Gastrocnemius medialis (tissue), 4 donors: ENCODE data around the gene LINGO4. TPM values are rescaled to one million over a fixed set of nuclear protein-coding genes. Genes with fewer than 3 reads are reported as not detected.

ENCODE experiments used
- ATAC-seq, 2 donors: fragments of 150-250 bp; one replicate each; pipeline ENCODE4 v1.9.1; 2016
- DNase-seq, 2 donors: peaks; one replicate each; pipeline ENCODE4 v3.0.0-alpha.2; 2019
- H3K27ac ChIP-seq, 4 donors: fragments of 200-600 bp; sonication (generic); 1 replicate in 1 of 4; 2 replicates in 3 of 4; pipeline ENCODE4 v1.5.1; 2016 to 2018; ENCODE audit warnings: mild to moderate bottlenecking in 2 of 4, moderate library complexity in 1 of 4
- H3K27me3 ChIP-seq, 3 donors: fragments of 200-600 bp; sonication (generic) in 2 of 3; 1 replicate in 1 of 3; 2 replicates in 2 of 3; pipeline versions ENCODE4 v1.5.1 to v1.6.0; 2016 to 2019; ENCODE audit warnings: mild to moderate bottlenecking in 1 of 3, moderate library complexity in 1 of 3
- H3K36me3 ChIP-seq, 2 donors: fragments of 200-600 bp; sonication (generic) in 1 of 2; one replicate each; pipeline ENCODE4 v1.5.1; 2017 to 2018
- H3K4me1 ChIP-seq, 2 donors: fragments of 200-600 bp; sonication (generic) in 1 of 2; one replicate each; pipeline ENCODE4 v1.5.1; 2016 to 2017; ENCODE audit warnings: mild to moderate bottlenecking in 2 of 2
- H3K4me3 ChIP-seq, 4 donors: fragments of 200-600 bp; sonication (generic) in 3 of 4; 1 replicate in 1 of 4; 2 replicates in 3 of 4; pipeline ENCODE4 v1.5.1; 2016 to 2019; ENCODE audit warnings: mild to moderate bottlenecking in 2 of 4
- H3K9me3 ChIP-seq, 3 donors: fragments of 200-600 bp; sonication (generic) in 2 of 3; 1 replicate in 1 of 3; 2 replicates in 2 of 3; pipeline ENCODE4 v1.5.1; 2016 to 2019
- CTCF ChIP-seq, 5 experiments: fragments of 450-650 bp in 3 of 5; fragments of 200-600 bp in 2 of 5; sonication (generic) in 2 of 5; IDR thresholded peaks in 4 of 5; conservative IDR thresholded peaks in 1 of 5; 1 replicate in 4 of 5; 2 replicates in 1 of 5; pipeline ENCODE4 v1.5.1; 2016 to 2019; ENCODE audit warnings: antibody characterized with exemption in 5 of 5, mild to moderate bottlenecking in 3 of 5, moderate library complexity in 3 of 5
- POLR2A ChIP-seq, 2 donors: fragments of 450-650 bp; IDR thresholded peaks; one replicate each; pipeline ENCODE4 v1.6.1; 2017; ENCODE audit warnings: antibody characterized with exemption in 2 of 2, mild to moderate bottlenecking in 2 of 2, moderate library complexity in 2 of 2
- in situ Hi-C, 4 donors: fragments of 200-750 bp; cut with MboI; loops; one replicate each; pipeline versions ENCODE4 v1.15.0 to v1.8.0; 2017; ENCODE audit warnings: low sequenced_read_pairs in 4 of 4
- intact Hi-C: fragments of 100-400 bp; cut with DNase I; formaldehyde crosslinking; loops from one replicate; pipeline ENCODE4 v1.15.1; 2023; ENCODE audit warnings: low total_unique reads
- total RNA-seq, 4 donors: library from RNA; depleted of rRNA; stranded (reverse); fragments of >200 nt; gene quantifications; one replicate each; pipeline versions ENCODE4 v1.1.0 to v1.2.3, GENCODE V29; 2016

The LINGO4 gene
- total RNA-seq, 4 donors from 2014 or later: 4.2 to 24.5 (median 14.3) TPM

DNA sequence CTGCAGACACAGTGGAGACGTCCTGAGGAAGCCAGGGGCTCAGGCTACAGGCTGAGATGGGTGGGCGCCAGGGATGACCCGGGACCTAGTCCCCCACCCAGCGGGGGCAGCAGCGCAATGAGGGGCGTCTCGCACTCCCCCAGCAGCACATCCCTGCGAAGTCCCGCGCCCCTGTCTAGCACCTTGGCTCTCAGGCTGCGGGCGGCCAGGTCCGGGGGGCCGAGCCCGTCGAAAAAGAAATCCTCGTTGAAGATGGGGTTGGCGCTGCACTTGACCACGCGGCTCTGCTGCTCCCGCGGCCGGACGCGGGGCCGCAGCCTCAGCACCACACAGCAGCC is 32.6 kb upstream of the LINGO4 start:
- no peaks in the 10 kb centered on the region for H3K9me3 ChIP-seq
- H3K36me3 ChIP-seq: no peaks in the 10 kb centered on the region
- peak overlapping the region; percentile 4 to 56 (median 43) for H3K4me3 ChIP-seq
- ATAC-seq: no peak
- peaks cover 21 to 30% (median 26%) of the 10 kb centered on the region in 3 donors for H3K27me3 ChIP-seq
- TF ChIP-seq POLR2A (IDR thresholded peaks at IDR 0.05) (no peak), CTCF (IDR thresholded peaks at IDR 0.05 in 4 of 5, conservative IDR thresholded peaks at IDR 0.05 in 1 of 5) (no peak)
- H3K27ac ChIP-seq: no peak overlapping the region
- H3K4me1 ChIP-seq: peaks cover 18 to 19% of the 10 kb centered on the region in 2 donors
- in situ Hi-C loops: loop anchor here (10.0 to 25.0 kb wide), 3 partner anchors 226 to 251 kb away; partner anchors contain the start of gene SNX27 (in 1 of the 4)
- DNase-seq: no peak
- intact Hi-C loops: loop anchor here (2.0 to 10.0 kb wide), 4 partner anchors 103 to 1797 kb away; partner anchors contain the start of genes CHTOP and RIIAD1

DNA sequence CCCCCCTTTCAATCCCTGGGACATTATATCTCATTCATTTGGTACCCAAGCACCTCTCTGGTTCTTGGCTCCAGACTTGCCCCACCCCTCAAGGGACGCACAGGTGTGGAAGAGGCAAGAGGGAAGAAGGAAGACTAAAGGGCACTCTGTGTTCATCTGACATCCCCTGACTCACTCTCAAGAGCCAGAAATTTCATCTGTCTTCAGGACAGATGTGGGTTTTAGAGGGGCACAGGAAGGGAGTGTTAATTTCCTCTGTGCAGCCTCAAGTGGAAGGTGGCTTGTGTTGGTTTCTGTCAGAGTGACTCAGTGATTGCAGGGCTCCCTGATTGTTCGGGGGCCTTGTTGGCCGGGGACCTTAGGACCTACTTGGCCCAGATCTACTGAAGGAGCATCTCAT is 32.0 kb upstream of the LINGO4 start:
- Histone ChIP-seq H3K36me3 (no peaks in the 10 kb centered on the region), H3K27ac (no peak overlapping the region), H3K4me3 (no peak overlapping the region), H3K4me1 (peaks cover 22 to 23% of the 10 kb centered on the region in 2 donors), H3K9me3 (no peaks in the 10 kb centered on the region), H3K27me3 (peaks cover 21 to 30% (median 26%) of the 10 kb centered on the region in 3 donors)
- TF ChIP-seq CTCF (IDR thresholded peaks at IDR 0.05 in 4 of 5, conservative IDR thresholded peaks at IDR 0.05 in 1 of 5) (no peak), POLR2A (IDR thresholded peaks at IDR 0.05) (no peak)
- in situ Hi-C loops: loop anchor here (10.0 to 25.0 kb wide), 3 partner anchors 225 to 250 kb away; partner anchors contain the start of gene SNX27 (in 1 of the 4)
- ATAC-seq: no peak
- intact Hi-C loops: loop anchor here (2.0 to 10.0 kb wide), 4 partner anchors 102 to 1798 kb away; partner anchors contain the start of genes CHTOP and RIIAD1
- no peak for DNase-seq

GRCh38 chr1:151835596-151835995 is 30.4 kb upstream of the LINGO4 start:
- Histone ChIP-seq H3K36me3 (no peaks in the 10 kb centered on the region), H3K27me3 (peaks cover 21 to 27% (median 26%) of the 10 kb centered on the region in 3 donors), H3K9me3 (no peaks in the 10 kb centered on the region), H3K27ac (no peak overlapping the region), H3K4me1 (peaks cover 27% of the 10 kb centered on the region in 2 donors), H3K4me3 (no peak overlapping the region)
- DNase-seq: no peak
- intact Hi-C loops (loop anchor here (5.0 to 10.0 kb wide), 2 partner anchors 113 to 1799 kb away; partner anchors contain the start of genes CHTOP and RIIAD1), in situ Hi-C loops (loop anchor here (10.0 to 25.0 kb wide), 3 partner anchors 223 to 248 kb away; partner anchors contain the start of gene SNX27 (in 1 of the 4))
- TF ChIP-seq CTCF (IDR thresholded peaks at IDR 0.05 in 4 of 5, conservative IDR thresholded peaks at IDR 0.05 in 1 of 5) (no peak), POLR2A (IDR thresholded peaks at IDR 0.05) (no peak)
- no peak for ATAC-seq

GRCh38 chr1:151834239-151834638 is 29.0 kb upstream of the LINGO4 start:
- peak overlapping the region in 3 of 4 donors; percentile 98 to 99 (median 99) for H3K27ac ChIP-seq
- in situ Hi-C loops (loop anchor here (10.0 to 25.0 kb wide), 3 partner anchors 222 to 247 kb away; partner anchors contain the start of gene SNX27 (in 1 of the 4)), intact Hi-C loops (loop anchor here (5.0 to 10.0 kb wide), 4 partner anchors 292 to 1801 kb away; partner anchors contain the start of genes CHTOP, TUFT1 and ZNF687)
- H3K4me3 ChIP-seq: no peak overlapping the region
- peaks cover 10 to 17% (median 15%) of the 10 kb centered on the region in 3 donors for H3K27me3 ChIP-seq
- no peak for ATAC-seq
- TF ChIP-seq POLR2A (IDR thresholded peaks at IDR 0.05): no peak
- TF ChIP-seq CTCF (IDR thresholded peaks at IDR 0.05 in 4 of 5, conservative IDR thresholded peaks at IDR 0.05 in 1 of 5): no peak
- no peak for DNase-seq
- peaks cover 38% of the 10 kb centered on the region in 2 donors for H3K4me1 ChIP-seq
- H3K36me3 ChIP-seq: no peaks in the 10 kb centered on the region
- H3K9me3 ChIP-seq: no peaks in the 10 kb centered on the region
